ENCODE data around the gene CDH12. TPM values are rescaled to one million over a fixed set of nuclear protein-coding genes. Genes with fewer than 3 reads are reported as not detected.

CDH12 gene
- total and polyA plus RNA-seq, 4 donors = 0.02 to 0.33 (median 0.17) TPM; not detected in 1

GRCh38 chr5:22900801-22901310, 47.7 kb upstream of the CDH12 start (continued):
- TF ChIP-seq GABPA (IDR thresholded peaks at IDR 0.05 in 1 of 2, conservative IDR thresholded peaks at IDR 0.05 in 1 of 2) = no peak

- no peak for DNase-seq (ENCODE audit: low spot score)
- 90% methylated on average over 8 of the region's 8 CpGs for WGBS
- Histone ChIP-seq H3K36me3 (ENCODE audit: control insufficient read depth in 4 of 4, insufficient read depth in 3 of 4, low read depth in 1 of 4, low read length in 3 of 4) (no peaks in the 10 kb centered on the region), H3K4me3 (ENCODE audit: low read depth in 1 of 3, low read length in 3 of 3) (no peak overlapping the region), H3K27me3 (ENCODE audit: control insufficient read depth in 4 of 4, insufficient read depth in 4 of 4, low read length in 3 of 4) (no peaks in the 10 kb centered on the region), H3K9ac (ENCODE audit: low read depth in 1 of 2, low read length in 2 of 2) (no peak overlapping the region), H3K9me3 (ENCODE audit: control insufficient read depth in 4 of 4, low read length in 3 of 4) (peaks cover 0 to 5% (median 0%) of the 10 kb centered on the region in 4 donors), H3K27ac (ENCODE audit: low read depth in 1 of 2, low read length in 2 of 2) (no peak overlapping the region), H3K4me1 (ENCODE audit: control insufficient read depth in 4 of 4, insufficient read depth in 4 of 4, low read length in 3 of 4) (no peaks in the 10 kb centered on the region)
- TF ChIP-seq JUND (IDR thresholded peaks at IDR 0.05) (no peak), RXRA (IDR thresholded peaks at IDR 0.05) (no peak), NR2F2 (IDR thresholded peaks at IDR 0.05) (no peak), FOXA1 (IDR thresholded peaks at IDR 0.05) (no peak), SP1 (IDR thresholded peaks at IDR 0.05) (no peak), FOXA2 (IDR thresholded peaks at IDR 0.05) (no peak), YY1 (IDR thresholded peaks at IDR 0.05) (no peak), TAF1 (conservative IDR thresholded peaks at IDR 0.05) (no peak), HNF4A (conservative IDR thresholded peaks at IDR 0.05) (no peak), EGR1 (IDR thresholded peaks at IDR 0.05; ENCODE audit: low read depth in 2 of 2) (no peak), GABPA (IDR thresholded peaks at IDR 0.05 in 1 of 2, conservative IDR thresholded peaks at IDR 0.05 in 1 of 2) (no peak)
- TF ChIP-seq, protein P1, sequence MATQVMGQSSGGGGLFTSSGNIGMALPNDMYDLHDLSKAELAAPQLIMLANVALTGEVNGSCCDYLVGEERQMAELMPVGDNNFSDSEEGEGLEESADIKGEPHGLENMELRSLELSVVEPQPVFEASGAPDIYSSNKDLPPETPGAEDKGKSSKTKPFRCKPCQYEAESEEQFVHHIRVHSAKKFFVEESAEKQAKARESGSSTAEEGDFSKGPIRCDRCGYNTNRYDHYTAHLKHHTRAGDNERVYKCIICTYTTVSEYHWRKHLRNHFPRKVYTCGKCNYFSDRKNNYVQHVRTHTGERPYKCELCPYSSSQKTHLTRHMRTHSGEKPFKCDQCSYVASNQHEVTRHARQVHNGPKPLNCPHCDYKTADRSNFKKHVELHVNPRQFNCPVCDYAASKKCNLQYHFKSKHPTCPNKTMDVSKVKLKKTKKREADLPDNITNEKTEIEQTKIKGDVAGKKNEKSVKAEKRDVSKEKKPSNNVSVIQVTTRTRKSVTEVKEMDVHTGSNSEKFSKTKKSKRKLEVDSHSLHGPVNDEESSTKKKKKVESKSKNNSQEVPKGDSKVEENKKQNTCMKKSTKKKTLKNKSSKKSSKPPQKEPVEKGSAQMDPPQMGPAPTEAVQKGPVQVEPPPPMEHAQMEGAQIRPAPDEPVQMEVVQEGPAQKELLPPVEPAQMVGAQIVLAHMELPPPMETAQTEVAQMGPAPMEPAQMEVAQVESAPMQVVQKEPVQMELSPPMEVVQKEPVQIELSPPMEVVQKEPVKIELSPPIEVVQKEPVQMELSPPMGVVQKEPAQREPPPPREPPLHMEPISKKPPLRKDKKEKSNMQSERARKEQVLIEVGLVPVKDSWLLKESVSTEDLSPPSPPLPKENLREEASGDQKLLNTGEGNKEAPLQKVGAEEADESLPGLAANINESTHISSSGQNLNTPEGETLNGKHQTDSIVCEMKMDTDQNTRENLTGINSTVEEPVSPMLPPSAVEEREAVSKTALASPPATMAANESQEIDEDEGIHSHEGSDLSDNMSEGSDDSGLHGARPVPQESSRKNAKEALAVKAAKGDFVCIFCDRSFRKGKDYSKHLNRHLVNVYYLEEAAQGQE (IDR thresholded peaks at IDR 0.05) = no peak
- TF ChIP-seq, protein P2, sequence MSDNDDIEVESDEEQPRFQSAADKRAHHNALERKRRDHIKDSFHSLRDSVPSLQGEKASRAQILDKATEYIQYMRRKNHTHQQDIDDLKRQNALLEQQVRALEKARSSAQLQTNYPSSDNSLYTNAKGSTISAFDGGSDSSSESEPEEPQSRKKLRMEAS (IDR thresholded peaks at IDR 0.05) = no peak
- TF ChIP-seq, protein P3, sequence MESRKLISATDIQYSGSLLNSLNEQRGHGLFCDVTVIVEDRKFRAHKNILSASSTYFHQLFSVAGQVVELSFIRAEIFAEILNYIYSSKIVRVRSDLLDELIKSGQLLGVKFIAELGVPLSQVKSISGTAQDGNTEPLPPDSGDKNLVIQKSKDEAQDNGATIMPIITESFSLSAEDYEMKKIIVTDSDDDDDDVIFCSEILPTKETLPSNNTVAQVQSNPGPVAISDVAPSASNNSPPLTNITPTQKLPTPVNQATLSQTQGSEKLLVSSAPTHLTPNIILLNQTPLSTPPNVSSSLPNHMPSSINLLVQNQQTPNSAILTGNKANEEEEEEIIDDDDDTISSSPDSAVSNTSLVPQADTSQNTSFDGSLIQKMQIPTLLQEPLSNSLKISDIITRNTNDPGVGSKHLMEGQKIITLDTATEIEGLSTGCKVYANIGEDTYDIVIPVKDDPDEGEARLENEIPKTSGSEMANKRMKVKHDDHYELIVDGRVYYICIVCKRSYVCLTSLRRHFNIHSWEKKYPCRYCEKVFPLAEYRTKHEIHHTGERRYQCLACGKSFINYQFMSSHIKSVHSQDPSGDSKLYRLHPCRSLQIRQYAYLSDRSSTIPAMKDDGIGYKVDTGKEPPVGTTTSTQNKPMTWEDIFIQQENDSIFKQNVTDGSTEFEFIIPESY (IDR thresholded peaks at IDR 0.05) = no peak
- TF ChIP-seq, protein P4, sequence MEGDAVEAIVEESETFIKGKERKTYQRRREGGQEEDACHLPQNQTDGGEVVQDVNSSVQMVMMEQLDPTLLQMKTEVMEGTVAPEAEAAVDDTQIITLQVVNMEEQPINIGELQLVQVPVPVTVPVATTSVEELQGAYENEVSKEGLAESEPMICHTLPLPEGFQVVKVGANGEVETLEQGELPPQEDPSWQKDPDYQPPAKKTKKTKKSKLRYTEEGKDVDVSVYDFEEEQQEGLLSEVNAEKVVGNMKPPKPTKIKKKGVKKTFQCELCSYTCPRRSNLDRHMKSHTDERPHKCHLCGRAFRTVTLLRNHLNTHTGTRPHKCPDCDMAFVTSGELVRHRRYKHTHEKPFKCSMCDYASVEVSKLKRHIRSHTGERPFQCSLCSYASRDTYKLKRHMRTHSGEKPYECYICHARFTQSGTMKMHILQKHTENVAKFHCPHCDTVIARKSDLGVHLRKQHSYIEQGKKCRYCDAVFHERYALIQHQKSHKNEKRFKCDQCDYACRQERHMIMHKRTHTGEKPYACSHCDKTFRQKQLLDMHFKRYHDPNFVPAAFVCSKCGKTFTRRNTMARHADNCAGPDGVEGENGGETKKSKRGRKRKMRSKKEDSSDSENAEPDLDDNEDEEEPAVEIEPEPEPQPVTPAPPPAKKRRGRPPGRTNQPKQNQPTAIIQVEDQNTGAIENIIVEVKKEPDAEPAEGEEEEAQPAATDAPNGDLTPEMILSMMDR (IDR thresholded peaks at IDR 0.05; ENCODE audit: low read depth, low read length, missing input control) = no peak
- TF ChIP-seq, protein P5, sequence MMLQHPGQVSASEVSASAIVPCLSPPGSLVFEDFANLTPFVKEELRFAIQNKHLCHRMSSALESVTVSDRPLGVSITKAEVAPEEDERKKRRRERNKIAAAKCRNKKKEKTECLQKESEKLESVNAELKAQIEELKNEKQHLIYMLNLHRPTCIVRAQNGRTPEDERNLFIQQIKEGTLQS (IDR thresholded peaks at IDR 0.05) = no peak
These were observed 46.2 kb upstream of the CDH12 start for GRCh38 chr5:22899341-22899740.
